Stimulated activated CD8-positive, alpha-beta memory T cell treated with anti-CD3 and anti-CD28 coated beads, Interleukin-7, amount 100 ng/mL, for 4 hours (primary cell): ENCODE measurements around the gene DSCAML1.

Source experiments
- DNase-seq, 2 donors: peaks; one replicate each; pipeline ENCODE4 v3.0.0-alpha.2; 2020; ENCODE audit warnings: low read depth in 2 of 2

Gene DSCAML1

GRCh38 chr11:117634756-117635603, 162.0 kb downstream of the DSCAML1 start:
- DNase-seq = no peak

DNA sequence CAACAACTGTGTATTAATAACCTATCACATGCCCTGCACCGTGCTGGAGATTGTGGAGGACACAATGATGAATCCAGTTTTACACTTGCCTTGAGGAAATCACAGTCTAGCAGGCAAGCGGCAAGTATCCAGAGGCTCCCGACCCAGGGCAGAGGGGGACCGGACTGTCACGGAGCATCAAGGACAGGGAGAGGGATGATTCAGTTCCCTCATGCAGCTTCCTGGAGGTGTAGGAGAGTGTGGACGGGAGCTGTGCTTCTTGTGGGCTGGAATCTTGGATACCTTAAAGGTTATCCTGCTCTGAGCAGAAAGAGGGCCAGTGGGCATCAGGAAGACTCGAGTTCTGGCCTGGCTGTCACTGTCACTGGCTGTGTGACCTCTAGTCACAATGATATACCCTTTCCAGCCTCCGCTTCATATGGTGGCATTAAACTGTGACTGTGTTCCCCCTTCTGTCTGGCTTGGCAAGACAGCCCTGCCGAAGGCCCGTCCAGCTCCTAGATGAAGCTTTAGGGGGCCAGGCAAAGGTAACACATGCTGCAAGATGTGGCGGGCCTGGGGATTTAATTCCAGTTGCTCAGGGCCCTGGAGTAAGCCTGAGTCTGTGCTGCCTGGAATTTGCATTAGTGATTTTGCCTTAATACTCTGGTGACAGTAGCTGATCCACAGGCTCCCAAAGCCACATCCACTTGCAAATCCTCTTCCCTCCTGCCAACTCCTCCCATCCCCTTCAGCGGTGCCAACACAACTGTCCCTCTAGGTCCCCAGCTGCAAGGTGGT, 162.8 kb downstream of the DSCAML1 start:
- DNase-seq = no peak

DNA sequence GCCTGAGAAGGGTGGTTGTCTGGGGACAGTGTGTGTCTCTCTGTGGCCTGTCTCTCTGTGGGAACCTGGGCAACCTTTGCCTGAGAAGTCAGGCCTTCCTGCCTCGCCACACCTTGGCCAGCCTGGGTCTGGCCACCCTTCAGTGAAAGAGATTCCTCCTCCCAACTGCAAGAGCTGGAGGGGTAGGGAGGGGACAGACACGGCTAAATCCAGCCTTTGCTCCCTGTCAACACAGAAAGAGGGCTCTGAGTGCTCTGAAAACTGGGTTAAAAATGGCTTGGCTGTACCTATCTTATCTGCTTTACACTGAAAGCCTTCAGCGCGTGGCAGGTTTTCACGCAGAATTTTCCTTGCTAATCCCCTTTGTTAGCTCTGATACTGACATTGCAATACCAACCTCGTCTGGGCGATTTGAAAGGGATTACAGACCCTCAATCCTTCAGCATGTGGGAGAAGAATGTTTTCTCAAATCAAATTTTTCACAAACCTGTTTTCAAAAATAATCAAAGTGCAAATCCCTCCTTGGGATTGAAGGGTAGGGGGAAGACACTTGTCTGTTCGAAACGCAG, 163.7 kb downstream of the DSCAML1 start:
- no peak for DNase-seq

- DNase-seq = no peak
Observed at GRCh38 chr11:117632306-117632705, 164.7 kb downstream of the DSCAML1 start.

DNA sequence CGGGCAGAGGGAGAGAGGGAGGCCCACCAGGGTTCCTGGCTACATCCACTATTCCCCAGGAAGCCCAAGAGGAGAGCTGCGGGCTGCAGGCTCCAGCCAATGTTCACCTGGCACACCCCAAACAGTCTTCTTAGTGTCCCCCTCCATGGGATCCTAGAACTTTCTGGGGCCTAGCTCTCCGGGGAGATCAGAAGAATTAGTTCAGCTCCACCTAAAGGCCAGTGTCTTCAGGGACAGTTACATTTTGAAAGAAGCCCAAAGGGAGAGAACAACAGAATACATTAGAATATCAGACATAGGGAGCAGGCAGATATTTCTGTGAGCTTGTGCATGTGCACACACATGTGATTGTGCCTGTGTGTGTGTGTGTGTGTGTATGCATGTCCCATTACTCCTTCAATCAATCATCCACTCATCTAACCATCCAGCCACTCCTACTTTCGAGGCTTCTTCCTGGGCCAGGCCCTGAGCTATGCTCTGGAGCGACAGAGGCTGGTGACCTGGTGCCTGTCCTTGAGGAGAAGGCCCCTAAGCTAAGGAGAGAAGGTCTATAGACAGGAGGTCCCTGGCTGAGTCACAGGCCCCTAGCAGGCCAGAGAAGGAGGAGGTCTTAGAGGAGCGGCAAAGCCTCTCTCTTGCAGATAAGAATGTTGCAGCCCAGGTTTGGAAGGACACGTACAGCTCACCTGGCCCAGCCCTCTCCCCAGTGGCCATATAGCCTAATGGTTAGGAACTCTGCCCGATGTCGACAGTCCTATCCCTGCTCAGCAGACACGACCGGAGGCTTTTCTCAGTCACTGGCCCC, 165.5 kb downstream of the DSCAML1 start:
- DNase-seq = no peak

DNA sequence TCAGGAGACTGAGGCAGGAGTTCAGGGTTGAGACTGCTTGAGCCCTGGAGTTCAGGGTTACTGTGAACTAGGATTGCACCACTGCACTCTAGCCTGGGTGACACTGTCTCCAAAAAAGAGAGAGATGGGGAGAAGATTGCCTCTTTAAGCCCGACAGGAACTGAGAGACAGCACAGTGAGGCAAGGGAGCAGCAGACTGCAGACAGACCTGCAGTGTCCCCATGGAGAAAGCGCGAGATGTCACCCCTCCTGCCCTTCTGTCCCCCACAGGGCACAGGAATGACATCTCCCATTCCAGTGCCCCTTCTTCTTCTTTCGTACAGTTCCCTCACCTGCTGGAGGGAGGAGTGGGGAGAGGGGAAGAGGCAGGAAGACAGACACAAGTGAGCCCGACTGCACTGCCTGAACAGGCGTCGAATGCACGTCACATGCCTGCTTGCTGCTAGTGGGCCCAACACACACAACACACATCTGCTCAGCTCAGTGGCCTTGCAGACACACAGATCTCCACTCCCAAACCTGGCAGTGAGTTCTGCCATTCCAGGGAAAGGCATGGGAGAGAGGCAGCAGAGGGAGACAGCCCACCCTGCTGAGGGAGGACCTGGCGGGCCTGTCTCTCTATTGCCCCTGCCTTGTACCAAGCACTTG, 167.0 kb downstream of the DSCAML1 start:
- DNase-seq = no peak

GRCh38 chr11:117629146-117629545, 167.9 kb downstream of the DSCAML1 start:
- DNase-seq = no peak

- no peak for DNase-seq
Observed at GRCh38 chr11:117627259-117627658, 169.8 kb downstream of the DSCAML1 start.

DNA sequence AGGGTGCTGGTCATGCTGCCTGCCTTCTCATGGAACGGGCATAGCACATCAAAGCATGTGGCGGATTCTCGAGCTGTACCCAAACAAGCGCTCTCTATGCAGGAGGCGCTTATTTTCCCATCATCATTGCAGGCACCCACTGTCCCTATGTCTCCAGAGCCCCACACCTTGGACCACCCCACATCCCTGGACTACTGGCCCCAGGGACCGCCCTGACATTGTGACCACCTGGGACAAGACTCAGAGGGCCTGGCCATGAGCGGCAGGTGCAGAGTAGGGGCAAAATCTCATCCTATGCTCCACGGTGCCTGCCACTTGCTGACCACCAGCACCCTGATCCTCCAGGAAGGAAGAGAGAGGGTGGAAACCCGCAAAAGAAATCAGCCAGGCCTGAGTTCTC, 170.4 kb downstream of the DSCAML1 start:
- DNase-seq = no peak

DNA sequence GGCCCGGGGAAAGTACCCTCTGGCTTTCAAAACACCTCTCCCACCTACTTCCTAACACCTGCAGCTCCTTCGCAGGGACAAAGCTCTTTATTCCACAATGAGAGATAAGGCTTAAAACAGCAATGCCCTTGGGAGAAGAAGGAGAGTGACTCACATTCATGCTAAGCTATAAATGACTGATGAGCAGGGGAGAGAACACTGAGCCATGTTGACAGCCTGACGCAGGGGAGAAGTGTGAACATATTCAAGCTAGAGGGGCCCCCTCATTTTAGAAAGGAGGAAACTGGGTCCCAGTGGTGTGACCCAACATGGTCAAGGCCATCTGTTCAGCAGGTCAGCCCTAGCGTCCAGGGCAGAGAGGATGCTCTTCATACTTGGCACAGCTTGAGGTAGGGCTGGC, 171.8 kb downstream of the DSCAML1 start:
- no peak for DNase-seq

GRCh38 chr11:117623831-117624271, 173.2 kb downstream of the DSCAML1 start:
- no peak for DNase-seq

DNA sequence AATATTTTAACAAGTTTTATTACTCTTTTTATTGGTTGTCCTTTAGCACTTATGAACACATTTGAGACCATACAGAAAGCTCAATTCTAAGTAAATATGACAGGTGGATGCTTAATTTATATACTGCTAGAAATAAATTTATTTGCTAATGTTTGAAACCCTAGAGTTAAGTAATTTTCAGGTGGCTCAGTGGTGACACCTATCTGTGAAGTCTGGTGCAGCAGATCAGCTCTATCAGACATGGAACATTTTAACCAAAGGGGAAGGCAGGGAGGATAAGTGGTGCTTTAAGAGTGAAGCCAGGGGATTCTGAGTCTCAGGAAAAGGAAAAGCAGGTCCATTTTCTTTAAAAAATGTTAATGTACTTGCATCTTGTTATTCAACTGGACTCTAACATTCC, 175.8 kb downstream of the DSCAML1 start:
- DNase-seq = no peak

- no peak for DNase-seq
Observed at GRCh38 chr11:117620659-117621058, 176.4 kb downstream of the DSCAML1 start.

GRCh38 chr11:117620086-117620485, 176.9 kb downstream of the DSCAML1 start:
- DNase-seq = no peak

GRCh38 chr11:117619661-117620060, 177.4 kb downstream of the DSCAML1 start:
- no peak for DNase-seq

- DNase-seq = no peak
Observed at GRCh38 chr11:117618982-117619355, 178.0 kb downstream of the DSCAML1 start.

DNA sequence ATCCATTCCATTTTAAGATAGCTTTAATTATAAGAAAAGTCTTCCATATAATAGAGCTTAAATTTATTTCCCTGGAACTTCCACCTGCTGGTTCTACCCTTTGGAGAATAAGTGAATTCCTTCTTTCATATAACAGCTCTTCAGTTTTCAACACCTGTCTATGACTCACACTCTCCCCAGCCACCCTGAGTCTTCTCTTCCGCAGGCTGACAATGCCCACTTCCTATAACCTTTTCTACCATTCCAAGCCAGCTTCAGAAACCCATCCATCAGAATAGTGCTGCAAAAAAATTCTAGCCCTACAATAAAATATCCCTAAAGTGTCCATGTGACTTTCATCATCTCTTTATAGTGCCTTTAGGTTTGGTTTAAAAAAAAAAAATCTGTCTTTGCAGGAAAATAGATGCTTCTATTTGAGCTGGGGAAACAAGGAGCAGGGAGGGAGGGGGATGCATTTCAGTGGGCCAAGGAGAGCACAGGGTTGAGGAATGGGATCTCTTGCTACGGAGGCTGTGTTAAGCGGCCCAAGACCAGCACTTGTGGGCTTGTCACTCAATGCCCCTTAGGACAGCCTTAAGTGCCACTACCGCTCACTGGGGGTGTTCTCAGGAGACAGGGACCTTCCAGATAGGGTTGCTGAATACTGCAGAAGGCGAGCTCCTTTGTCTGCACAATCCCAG, 178.6 kb downstream of the DSCAML1 start:
- DNase-seq = no peak

GRCh38 chr11:117616979-117617378, 180.0 kb downstream of the DSCAML1 start:
- DNase-seq = no peak

DNA sequence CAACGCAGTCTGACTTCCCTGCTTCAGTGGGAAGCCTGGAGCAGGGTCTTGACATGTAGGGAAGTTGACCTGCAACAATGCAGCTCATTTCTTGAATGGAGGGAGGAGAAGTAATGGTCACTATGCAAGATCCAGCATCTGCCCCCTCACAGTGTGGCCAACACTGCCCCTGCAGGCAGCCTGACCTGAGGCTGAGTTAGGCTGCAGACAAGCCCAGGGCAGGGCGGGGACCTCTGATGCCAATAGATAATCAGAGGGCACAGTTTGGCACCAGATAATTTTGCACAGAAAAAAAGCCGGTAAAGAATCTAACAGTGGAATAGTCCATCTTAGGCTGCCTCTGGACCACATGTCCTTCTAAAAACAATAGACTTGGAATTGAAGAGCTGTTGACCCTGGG, 182.3 kb downstream of the DSCAML1 start:
- DNase-seq = no peak

GRCh38 chr11:117613521-117613920, 183.5 kb downstream of the DSCAML1 start:
- no peak for DNase-seq

GRCh38 chr11:117612177-117612576, 184.8 kb downstream of the DSCAML1 start:
- DNase-seq = no peak
